ENCODE measurements around the gene SPAG7.

GRCh38 chr17:4941319-4941610 is 26.4 kb downstream of the SPAG7 start:
- TF ChIP-seq POLR2A (IDR thresholded peaks at IDR 0.05) (no peak), CTCF (IDR thresholded peaks at IDR 0.05 in 4 of 5, conservative IDR thresholded peaks at IDR 0.05 in 1 of 5) (no peak)

Data from gastrocnemius medialis (tissue), 4 donors.